Body of pancreas (tissue), 4 donors: Measurements from ENCODE around the gene TACC2.

Experiments
- POLR2A ChIP-seq, 3 donors: fragments of 450-650 bp; IDR thresholded peaks; one replicate each; pipeline ENCODE4 v1.6.1; 2016; ENCODE audit warnings: antibody characterized with exemption in 3 of 3, mild to moderate bottlenecking in 2 of 3
- TF ChIP-seq, protein P1 (sequence below), 7 experiments: fragments of 450-650 bp in 4 of 7; fragments of 200-600 bp in 3 of 7; sonication (generic) in 3 of 7; IDR thresholded peaks; one replicate each; pipeline ENCODE4 v1.5.1; 2016 to 2019; ENCODE audit warnings: antibody characterized with exemption in 7 of 7

DNA sequence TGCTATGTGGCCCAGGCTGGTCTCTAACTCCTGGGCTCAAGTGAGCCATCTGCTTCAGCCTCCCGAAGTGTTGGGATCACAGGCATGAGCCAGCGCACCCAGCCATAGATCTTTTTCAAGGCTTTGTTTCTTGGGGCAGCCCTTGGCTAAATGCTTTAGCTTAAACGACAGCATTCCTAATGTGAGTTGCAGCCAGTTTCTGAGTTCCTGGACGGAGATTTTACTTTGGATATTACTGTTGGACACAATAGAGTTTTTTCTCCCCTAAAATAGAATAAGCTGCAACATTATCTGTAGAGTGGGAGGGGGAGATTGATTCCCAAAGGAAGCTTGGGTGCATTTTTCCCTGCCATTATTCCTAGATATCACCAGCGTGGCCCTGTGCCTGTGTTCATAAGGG, 179.1 kb downstream of the TACC2 start:
- TF ChIP-seq, protein P1, sequence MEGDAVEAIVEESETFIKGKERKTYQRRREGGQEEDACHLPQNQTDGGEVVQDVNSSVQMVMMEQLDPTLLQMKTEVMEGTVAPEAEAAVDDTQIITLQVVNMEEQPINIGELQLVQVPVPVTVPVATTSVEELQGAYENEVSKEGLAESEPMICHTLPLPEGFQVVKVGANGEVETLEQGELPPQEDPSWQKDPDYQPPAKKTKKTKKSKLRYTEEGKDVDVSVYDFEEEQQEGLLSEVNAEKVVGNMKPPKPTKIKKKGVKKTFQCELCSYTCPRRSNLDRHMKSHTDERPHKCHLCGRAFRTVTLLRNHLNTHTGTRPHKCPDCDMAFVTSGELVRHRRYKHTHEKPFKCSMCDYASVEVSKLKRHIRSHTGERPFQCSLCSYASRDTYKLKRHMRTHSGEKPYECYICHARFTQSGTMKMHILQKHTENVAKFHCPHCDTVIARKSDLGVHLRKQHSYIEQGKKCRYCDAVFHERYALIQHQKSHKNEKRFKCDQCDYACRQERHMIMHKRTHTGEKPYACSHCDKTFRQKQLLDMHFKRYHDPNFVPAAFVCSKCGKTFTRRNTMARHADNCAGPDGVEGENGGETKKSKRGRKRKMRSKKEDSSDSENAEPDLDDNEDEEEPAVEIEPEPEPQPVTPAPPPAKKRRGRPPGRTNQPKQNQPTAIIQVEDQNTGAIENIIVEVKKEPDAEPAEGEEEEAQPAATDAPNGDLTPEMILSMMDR (IDR thresholded peaks at IDR 0.05), result no peak
- no peak for TF ChIP-seq POLR2A (IDR thresholded peaks at IDR 0.05)
